HepG2 (cell line): ENCODE measurements around the gene TC2N. TPM values are rescaled to one million over a fixed set of nuclear protein-coding genes. Genes with fewer than 3 reads are reported as not detected.

Experiments used
- ATAC-seq: fragments of 200-7000 bp; cut with Tn5 transposase; 3 replicates; pipeline ENCODE4 v1.9.1; 2020; ENCODE audit warnings: mild to moderate bottlenecking, moderate library complexity
- BruUV-seq: library from RNA; stranded (reverse); fragments of 400-500 nt; replicated peaks from 2 replicates; lab custom pipeline; 2021; lab: Mats Ljungman, UMichigan
- CTCF ChIA-PET: fragments of 300-600 bp; formaldehyde crosslinking; extraction: SDS; loops from one replicate; lab custom pipeline; 2021; ENCODE audit warnings: low total read pairs, inconsistent platforms, low intra/inter-chr PET ratio; lab: Yijun Ruan, JAX
- POLR2A ChIA-PET: fragments of 350-600 bp; sonication (Branson Sonifier 250); formaldehyde crosslinking; loops from one replicate; lab custom pipeline; 2020; ENCODE audit warnings: antibody characterized with exemption, inconsistent platforms; lab: Yijun Ruan, JAX
- DNase-seq: peaks from one replicate; pipeline ENCODE4 v3.0.0-alpha.2; 2015; ENCODE audit warnings: low spot score
- FAIRE-seq: peaks from 3 replicates; lab custom pipeline; 2011; peaks lifted over from hg19 to GRCh38; lab: Jason Lieb, UNC
- H2AFZ ChIP-seq: one replicate; pipeline ENCODE4 v1.6.1; 2011; ENCODE audit warnings: low read length, inconsistent platforms
- H3K27ac ChIP-seq: fragments of 300-600 bp; 3 replicates; pipeline ENCODE4 v1.8.0; 2011; ENCODE audit warnings: mixed run types, mild to moderate bottlenecking, mixed read lengths, low read length, inconsistent platforms; ENCODE audit not compliant: insufficient read depth; ENCODE audit errors: extremely low read length
- H3K27me3 ChIP-seq, 2 experiments: fragments of 200-600 bp in 1 of 2; 2 replicates in 1 of 2; 3 replicates in 1 of 2; pipeline versions ENCODE4 v1.6.0 to v1.8.0; 2011; ENCODE audit warnings: low read length in 2 of 2, mild to moderate bottlenecking in 2 of 2, moderate library complexity in 2 of 2, inconsistent platforms in 1 of 2; ENCODE audit not compliant: insufficient read depth in 2 of 2, control insufficient read depth in 1 of 2
- H3K36me3 ChIP-seq, 2 experiments: fragments of 200-600 bp in 1 of 2; replicated peaks in 1 of 2; 2 replicates in 1 of 2; 3 replicates in 1 of 2; pipeline versions ENCODE4 v1.5.1 to v1.8.0; 2011; ENCODE audit warnings: low read length in 2 of 2, inconsistent platforms in 1 of 2; ENCODE audit not compliant: insufficient read depth in 2 of 2, control insufficient read depth in 1 of 2
- H3K4me1 ChIP-seq: 2 replicates; pipeline ENCODE4 v1.5.1; 2012; ENCODE audit warnings: low read length, inconsistent platforms; ENCODE audit not compliant: insufficient read depth
- H3K4me2 ChIP-seq: 2 replicates; pipeline ENCODE4 v1.6.0; 2011; ENCODE audit warnings: low read depth, low read length, inconsistent platforms
- H3K4me3 ChIP-seq, 3 experiments: fragments of 200-600 bp in 1 of 3; sonication (generic), shearing (Covaris generic) in 1 of 3; replicated peaks in 1 of 3; 2 replicates each; pipeline ENCODE4 v1.5.1; 2011 to 2016; ENCODE audit warnings: low read length in 3 of 3, inconsistent platforms in 2 of 3, low read depth in 2 of 3, mild to moderate bottlenecking in 2 of 3, control low read depth in 1 of 3, mixed read lengths in 1 of 3; ENCODE audit not compliant: insufficient read depth in 1 of 3
- H3K79me2 ChIP-seq: one replicate; pipeline ENCODE4 v1.6.1; 2011; ENCODE audit warnings: low read length, inconsistent platforms; ENCODE audit not compliant: insufficient read depth
- H3K9ac ChIP-seq: 2 replicates; pipeline ENCODE4 v1.6.0; 2011; ENCODE audit warnings: mild to moderate bottlenecking, low read depth, low read length, inconsistent platforms; ENCODE audit not compliant: insufficient read depth
- H3K9me3 ChIP-seq: 2 replicates; pipeline ENCODE4 v1.5.1; 2012; ENCODE audit warnings: mild to moderate bottlenecking, low read length
- H4K20me1 ChIP-seq: 2 replicates; pipeline ENCODE4 v1.6.0; 2011; ENCODE audit warnings: inconsistent platforms, mild to moderate bottlenecking, low read length, moderate library complexity; ENCODE audit not compliant: insufficient read depth
- ATF6 ChIP-seq: sonication (generic); formaldehyde crosslinking; conservative IDR thresholded peaks from 2 replicates; pipeline ENCODE4 v1.4.0; 2020; ENCODE audit warnings: missing genetic modification reagents
- CEBPB ChIP-seq: IDR thresholded peaks from 2 replicates; pipeline ENCODE4 v1.6.1; 2011; ENCODE audit warnings: low read depth, low read length, improper control_type of control experiment, borderline replicate concordance
- DDIT3 ChIP-seq: sonication (generic); formaldehyde crosslinking; IDR thresholded peaks from 2 replicates; pipeline ENCODE4 v1.4.0; 2020; ENCODE audit warnings: mild to moderate bottlenecking, missing genetic modification reagents
- KLF11 ChIP-seq: IDR thresholded peaks from 2 replicates; pipeline ENCODE4 v1.6.1; 2016; ENCODE audit warnings: missing compliant biosample characterization
- MYNN ChIP-seq: sonication (generic); formaldehyde crosslinking; IDR thresholded peaks from 2 replicates; pipeline ENCODE4 v1.4.0; 2020; ENCODE audit warnings: mild to moderate bottlenecking, low read depth, missing genetic modification reagents
- RBM22 ChIP-seq: fragments of 200-400 bp; formaldehyde crosslinking; optimal IDR thresholded peaks from 2 replicates; pipeline ENCODE3; 2017; ENCODE audit warnings: mild to moderate bottlenecking, low read length, moderate library complexity
- RCOR2 ChIP-seq: IDR thresholded peaks from 2 replicates; pipeline ENCODE4 v1.6.1; 2016; ENCODE audit warnings: missing biosample characterization, missing genetic modification reagents
- THAP11 ChIP-seq: IDR thresholded peaks from 2 replicates; pipeline ENCODE4 v1.6.1; 2016; ENCODE audit warnings: missing biosample characterization, missing genetic modification reagents
- THRA ChIP-seq: sonication (generic); formaldehyde crosslinking; IDR thresholded peaks from 2 replicates; pipeline ENCODE4 v1.4.0; 2020; ENCODE audit warnings: missing genetic modification reagents, borderline replicate concordance
- ZNF703 ChIP-seq: sonication (generic); formaldehyde crosslinking; IDR thresholded peaks from 2 replicates; pipeline ENCODE4 v1.5.1; 2020; ENCODE audit warnings: missing genetic modification reagents, mild to moderate bottlenecking, moderate library complexity, borderline replicate concordance
- ZNF780A ChIP-seq: sonication (generic); formaldehyde crosslinking; IDR thresholded peaks from 2 replicates; pipeline ENCODE4 v1.8.0; 2022; ENCODE audit warnings: mild to moderate bottlenecking, missing genetic modification reagents, moderate library complexity
- WGBS: methylation state at CpG from one replicate; pipeline ENCODE4 v1.1.6; 2017; ENCODE audit warnings: low lambda C conversion rate; 5-methylcytosine and 5-hydroxymethylcytosine counted together
- in situ Hi-C: cut with HindIII; loops from 2 replicates; pipeline ENCODE4 v1.10.0; 2017; ENCODE audit warnings: low pct_unique_long_range_greater_than_20kb; ENCODE audit not compliant: extremely low pct_ligation_motif_present
- intact Hi-C: fragments of 100-400 bp; cut with micrococcal nuclease; formaldehyde crosslinking; loops from one replicate; pipeline ENCODE4 v1.10.0; 2022; ENCODE audit not compliant: unreplicated experiment
- polyA plus RNA-seq, 8 experiments: library from polyadenylated mRNA; depleted of rRNA in 3 of 8; stranded (reverse) in 7 of 8; unstranded in 1 of 8; fragments of >200 nt; fragmentation: Illumina TruSeq in 4 of 8; extraction: Trizol in 4 of 8; gene quantifications; 2 replicates each; pipeline versions ENCODE4 v1.2.1 to v1.2.3, GENCODE V29; 2011 to 2016; ENCODE audit warnings: low read depth in 4 of 8, missing spikeins in 1 of 8, mixed read lengths in 1 of 8; ENCODE audit not compliant: insufficient read depth in 1 of 8
- total RNA-seq, 5 experiments: library from RNA; depleted of rRNA; stranded (reverse); fragments of >200 nt; fragmentation: Illumina TruSeq; extraction: Trizol; gene quantifications; 2 replicates each; pipeline ENCODE4 v1.2.3, GENCODE V29; 2016; ENCODE audit warnings: low read depth in 1 of 5

TC2N gene
- total and polyA plus RNA-seq, 2 of the 13 experiments (the other 11 are each of a cell fraction or from before 2014, with no cell fraction given): 0.03 TPM; not detected in 1

GRCh38 chr14:91750634-91751198 is 116.6 kb downstream of the TC2N start:
- ATAC-seq: no peak
- Histone ChIP-seq H3K27ac (no peak overlapping the region), H3K27me3 (no peaks in the 10 kb centered on the region), H3K4me3 (no peak overlapping the region), H3K4me1 (peaks cover 19% of the 10 kb centered on the region), H4K20me1 (no peaks in the 10 kb centered on the region), H2AFZ (no peak overlapping the region), H3K9ac (no peak overlapping the region), H3K79me2 (no peaks in the 10 kb centered on the region), H3K4me2 (no peak overlapping the region), H3K9me3 (no peaks in the 10 kb centered on the region), H3K36me3 (no peaks in the 10 kb centered on the region)
- intact Hi-C loops: no loop called here
- BruUV-seq: no TSS peak
- whole genome bisulfite sequencing: 47% methylated on average over 3 of the region's 3 CpGs
- DNase-seq: no peak
- POLR2A ChIA-PET: no interaction called here
- FAIRE-seq: no peak
- TF ChIP-seq ZNF703 (CRISPR knock-in tag) (no peak), CEBPB (peak; percentile 64)
- in situ Hi-C loops: no loop called here
- CTCF ChIA-PET: no interaction called here

GRCh38 chr14:91749868-91750267 is 117.5 kb downstream of the TC2N start:
- H3K4me1 ChIP-seq: peaks cover 11% of the 10 kb centered on the region
- FAIRE-seq (no peak), DNase-seq (no peak), ATAC-seq (no peak)
- no peaks in the 10 kb centered on the region for H4K20me1 ChIP-seq
- BruUV-seq: no TSS peak
- intact Hi-C loops (no loop called here), in situ Hi-C loops (no loop called here)
- no peaks in the 10 kb centered on the region for H3K79me2 ChIP-seq
- H3K27ac ChIP-seq: no peak overlapping the region
- no peaks in the 10 kb centered on the region for H3K9me3 ChIP-seq
- H3K4me3 ChIP-seq: no peak overlapping the region
- H3K9ac ChIP-seq: no peak overlapping the region
- no peak overlapping the region for H3K4me2 ChIP-seq
- no peaks in the 10 kb centered on the region for H3K36me3 ChIP-seq
- CTCF ChIA-PET: no interaction called here
- 21% methylated on average over 2 of the region's 2 CpGs for WGBS
- no peaks in the 10 kb centered on the region for H3K27me3 ChIP-seq
- H2AFZ ChIP-seq: no peak overlapping the region
- POLR2A ChIA-PET: no interaction called here
- TF ChIP-seq THRA (CRISPR knock-in tag) (no peak), MYNN (CRISPR knock-in tag) (no peak), RCOR2 (CRISPR knock-in tag) (no peak), ATF6 (CRISPR knock-in tag) (no peak), RBM22 (no peak), ZNF780A (no peak), KLF11 (no peak), THAP11 (CRISPR knock-in tag) (no peak), DDIT3 (CRISPR knock-in tag) (no peak)
